Body of pancreas (tissue), 4 donors: Measurements from ENCODE around the gene C10orf105. TPM values are rescaled to one million over a fixed set of nuclear protein-coding genes. Genes with fewer than 3 reads are reported as not detected.

ENCODE experiments used
- ATAC-seq: fragments of 150-250 bp; one replicate; pipeline ENCODE4 v1.9.1; 2016
- DNase-seq, 4 donors: peaks; one replicate each; pipeline ENCODE4 v3.0.0-alpha.2; 2019
- H3K27ac ChIP-seq, 4 donors: fragments of 200-600 bp; sonication (generic); 1 replicate in 3 of 4; 2 replicates in 1 of 4; pipeline versions ENCODE4 v1.5.1 to v1.6.1; 2016 to 2019; ENCODE audit warnings: mild to moderate bottlenecking in 1 of 4, mixed read lengths in 1 of 4, moderate library complexity in 1 of 4
- H3K27me3 ChIP-seq, 2 donors: fragments of 200-600 bp; sonication (generic); one replicate each; pipeline ENCODE4 v1.6.0; 2016; ENCODE audit warnings: mild to moderate bottlenecking in 1 of 2
- H3K36me3 ChIP-seq, 2 donors: fragments of 200-600 bp; sonication (generic); replicated peaks in 1 of 2; 2 replicates each; pipeline ENCODE4 v1.5.1; 2016; ENCODE audit warnings: low read depth in 2 of 2; ENCODE audit not compliant: insufficient read depth in 1 of 2
- H3K4me1 ChIP-seq: fragments of 200-600 bp; sonication (generic); one replicate; pipeline ENCODE4 v1.6.0; 2016
- H3K4me3 ChIP-seq, 2 donors: fragments of 200-600 bp; sonication (generic); 1 replicate in 1 of 2; 2 replicates in 1 of 2; pipeline ENCODE4 v1.5.1; 2016 to 2019
- H3K9me3 ChIP-seq, 3 donors: fragments of 200-600 bp; sonication (generic); 1 replicate in 2 of 3; 2 replicates in 1 of 3; pipeline ENCODE4 v1.5.1; 2016
- POLR2A ChIP-seq, 3 donors: fragments of 450-650 bp; IDR thresholded peaks; one replicate each; pipeline ENCODE4 v1.6.1; 2016; ENCODE audit warnings: antibody characterized with exemption in 3 of 3, mild to moderate bottlenecking in 2 of 3
- WGBS, 2 donors: methylation state at CpG; one replicate each; pipeline ENCODE4 v1.1.5; 2017; 5-methylcytosine and 5-hydroxymethylcytosine counted together
- intact Hi-C: fragments of 100-400 bp; cut with DNase I; formaldehyde crosslinking; loops from one replicate; pipeline ENCODE4 v1.15.1; 2023
- total RNA-seq, 2 donors: library from RNA; depleted of rRNA; stranded (reverse); fragments of >200 nt; gene quantifications; one replicate each; pipeline ENCODE4 v1.1.0, GENCODE V29; 2016
- TF ChIP-seq, protein P1 (sequence below), 7 experiments: fragments of 450-650 bp in 4 of 7; fragments of 200-600 bp in 3 of 7; sonication (generic) in 3 of 7; IDR thresholded peaks; one replicate each; pipeline ENCODE4 v1.5.1; 2016 to 2019; ENCODE audit warnings: antibody characterized with exemption in 7 of 7

Gene C10orf105
- total RNA-seq, 2 donors from 2014 or later = not detected

DNA sequence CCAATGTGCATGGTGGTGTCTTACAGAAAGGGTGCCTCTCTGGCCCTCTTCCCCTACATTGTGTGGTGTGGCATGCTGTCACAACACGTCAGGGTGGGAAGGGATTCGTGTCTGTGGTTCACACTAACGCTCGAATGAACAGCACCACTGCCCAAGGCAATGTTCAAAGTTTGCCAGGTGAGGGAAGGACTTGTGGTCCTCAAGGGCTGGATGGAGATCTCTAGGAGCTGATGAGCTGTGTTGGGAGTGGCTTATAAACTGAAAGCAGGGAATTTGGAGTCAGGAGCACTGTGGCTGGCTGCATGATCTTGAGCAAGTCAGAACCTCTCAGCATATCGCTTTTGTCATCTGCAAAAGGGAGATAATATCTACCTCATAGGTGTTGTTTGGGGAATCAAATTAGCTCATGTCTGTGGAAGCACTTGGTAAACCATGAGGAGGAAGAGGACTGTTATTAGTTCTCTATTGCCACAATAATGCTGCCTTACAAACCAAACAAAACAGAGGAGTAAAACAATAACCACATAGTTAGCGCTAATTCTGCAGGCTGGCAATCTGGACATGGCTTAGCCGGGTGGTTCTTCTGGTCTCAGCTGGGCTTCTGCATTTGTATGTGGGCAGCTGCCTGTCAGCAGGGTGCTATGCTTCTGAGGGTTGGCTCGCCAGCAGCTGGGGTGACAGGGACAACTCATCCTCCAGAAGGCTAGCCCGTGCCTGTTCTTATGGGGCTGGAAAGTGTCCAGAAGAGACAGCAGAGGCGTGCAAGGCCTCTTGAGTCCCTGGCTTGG is 22.9 kb upstream of the C10orf105 start:
- TF ChIP-seq, protein P1, sequence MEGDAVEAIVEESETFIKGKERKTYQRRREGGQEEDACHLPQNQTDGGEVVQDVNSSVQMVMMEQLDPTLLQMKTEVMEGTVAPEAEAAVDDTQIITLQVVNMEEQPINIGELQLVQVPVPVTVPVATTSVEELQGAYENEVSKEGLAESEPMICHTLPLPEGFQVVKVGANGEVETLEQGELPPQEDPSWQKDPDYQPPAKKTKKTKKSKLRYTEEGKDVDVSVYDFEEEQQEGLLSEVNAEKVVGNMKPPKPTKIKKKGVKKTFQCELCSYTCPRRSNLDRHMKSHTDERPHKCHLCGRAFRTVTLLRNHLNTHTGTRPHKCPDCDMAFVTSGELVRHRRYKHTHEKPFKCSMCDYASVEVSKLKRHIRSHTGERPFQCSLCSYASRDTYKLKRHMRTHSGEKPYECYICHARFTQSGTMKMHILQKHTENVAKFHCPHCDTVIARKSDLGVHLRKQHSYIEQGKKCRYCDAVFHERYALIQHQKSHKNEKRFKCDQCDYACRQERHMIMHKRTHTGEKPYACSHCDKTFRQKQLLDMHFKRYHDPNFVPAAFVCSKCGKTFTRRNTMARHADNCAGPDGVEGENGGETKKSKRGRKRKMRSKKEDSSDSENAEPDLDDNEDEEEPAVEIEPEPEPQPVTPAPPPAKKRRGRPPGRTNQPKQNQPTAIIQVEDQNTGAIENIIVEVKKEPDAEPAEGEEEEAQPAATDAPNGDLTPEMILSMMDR (IDR thresholded peaks at IDR 0.05) = no peak
- no peak for TF ChIP-seq POLR2A (IDR thresholded peaks at IDR 0.05)
- no peak overlapping the region for H3K27ac ChIP-seq
- ATAC-seq = no peak
- intact Hi-C loops = no loop called here
- H3K36me3 ChIP-seq = no peaks in the 10 kb centered on the region
- no peak overlapping the region for H3K4me3 ChIP-seq
- peaks cover 24% of the 10 kb centered on the region for H3K4me1 ChIP-seq
- no peaks in the 10 kb centered on the region for H3K27me3 ChIP-seq
- no peaks in the 10 kb centered on the region for H3K9me3 ChIP-seq
- no peak for DNase-seq
- WGBS, 2 donors = 89 to 90% methylated on average over 10 of the region's 10 CpGs

DNA sequence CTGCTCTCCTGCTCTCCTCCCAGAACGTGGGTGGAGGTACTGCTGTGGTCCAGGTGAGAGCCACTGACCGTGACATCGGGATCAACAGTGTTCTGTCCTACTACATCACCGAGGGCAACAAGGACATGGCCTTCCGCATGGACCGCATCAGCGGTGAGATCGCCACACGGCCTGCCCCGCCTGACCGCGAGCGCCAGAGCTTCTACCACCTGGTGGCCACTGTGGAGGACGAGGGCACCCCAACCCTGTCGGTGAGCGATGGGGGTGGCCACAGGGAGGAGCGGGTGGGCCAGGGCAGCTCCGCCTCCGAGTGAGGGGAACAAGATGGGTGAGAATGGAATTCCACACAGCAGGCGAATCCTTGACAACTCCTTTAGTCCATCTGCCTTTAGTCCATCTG is 22.1 kb upstream of the C10orf105 start:
- peaks cover 25% of the 10 kb centered on the region for H3K4me1 ChIP-seq
- H3K36me3 ChIP-seq = no peaks in the 10 kb centered on the region
- H3K4me3 ChIP-seq = no peak overlapping the region
- H3K9me3 ChIP-seq = no peaks in the 10 kb centered on the region
- DNase-seq (no peak), ATAC-seq (no peak)
- H3K27ac ChIP-seq = no peak overlapping the region
- TF ChIP-seq, protein P1 (IDR thresholded peaks at IDR 0.05) = no peak
- TF ChIP-seq POLR2A (IDR thresholded peaks at IDR 0.05) = no peak
- no peaks in the 10 kb centered on the region for H3K27me3 ChIP-seq
- intact Hi-C loops = no loop called here
- WGBS, 2 donors = 87 to 97% methylated on average over 16 to 19 of the region's 20 CpGs

DNA sequence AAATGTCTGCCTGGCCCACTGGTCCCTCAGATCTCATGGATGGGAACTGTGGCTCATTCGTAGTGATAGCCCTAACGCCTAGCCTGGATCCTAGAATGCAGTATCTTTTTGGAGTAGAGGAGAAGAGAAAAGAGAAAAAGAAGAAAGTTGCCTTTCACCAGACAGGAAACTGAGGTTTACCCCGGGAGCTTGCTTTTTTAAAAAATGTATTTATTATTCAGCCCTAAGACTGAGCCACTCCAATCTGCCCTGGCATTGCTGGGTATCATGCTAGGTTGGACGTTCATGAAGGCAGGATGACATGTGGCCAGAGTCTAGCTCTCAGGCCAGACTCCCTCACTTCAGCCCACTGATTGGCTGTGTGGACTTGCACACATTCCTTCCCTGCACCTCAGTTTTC is 21.5 kb upstream of the C10orf105 start:
- TF ChIP-seq POLR2A (IDR thresholded peaks at IDR 0.05) = no peak
- TF ChIP-seq, protein P1 (IDR thresholded peaks at IDR 0.05) = no peak
- DNase-seq (no peak), ATAC-seq (no peak)
- no peaks in the 10 kb centered on the region for H3K27me3 ChIP-seq
- H3K9me3 ChIP-seq = no peaks in the 10 kb centered on the region
- no peaks in the 10 kb centered on the region for H3K36me3 ChIP-seq
- 46 to 54% methylated on average over 4 of the region's 4 CpGs for WGBS, 2 donors
- peaks cover 23% of the 10 kb centered on the region for H3K4me1 ChIP-seq
- H3K27ac ChIP-seq = no peak overlapping the region
- H3K4me3 ChIP-seq = no peak overlapping the region
- intact Hi-C loops = no loop called here

DNA sequence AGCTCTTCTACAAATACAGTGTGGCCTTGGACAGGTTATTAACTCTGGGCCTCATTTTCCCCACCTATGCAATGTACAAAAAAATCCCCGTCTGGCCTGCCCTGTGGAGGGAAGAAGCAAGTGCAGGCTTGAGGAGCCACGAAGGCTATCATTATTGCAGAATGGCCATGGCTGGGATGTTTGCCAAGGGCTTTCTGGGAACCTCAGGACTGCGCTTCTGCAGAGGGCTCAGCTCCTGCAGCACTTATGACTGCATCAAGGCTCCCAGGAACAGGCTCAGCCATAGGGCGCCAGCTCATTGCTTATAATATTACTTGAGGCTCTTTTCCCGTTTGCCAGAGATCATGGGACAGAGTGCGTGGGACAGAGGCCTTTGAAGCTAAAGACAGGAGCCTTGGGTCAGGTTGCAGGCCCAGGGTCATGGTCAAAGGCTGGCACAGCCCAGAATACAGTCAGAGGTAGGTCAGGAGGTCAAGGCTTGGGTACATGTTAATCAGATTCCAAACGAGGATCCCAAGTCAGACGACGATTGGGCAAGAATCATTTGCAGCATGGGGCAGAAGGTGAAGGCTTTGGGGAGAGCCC is 20.6 kb upstream of the C10orf105 start:
- Histone ChIP-seq H3K4me3 (no peak overlapping the region), H3K9me3 (no peaks in the 10 kb centered on the region), H3K4me1 (peaks cover 20% of the 10 kb centered on the region), H3K27ac (no peak overlapping the region), H3K27me3 (no peaks in the 10 kb centered on the region), H3K36me3 (no peaks in the 10 kb centered on the region)
- no peak for TF ChIP-seq POLR2A (IDR thresholded peaks at IDR 0.05)
- TF ChIP-seq, protein P1 (IDR thresholded peaks at IDR 0.05) = no peak
- 43 to 44% methylated on average over 7 to 9 of the region's 9 CpGs for WGBS, 2 donors
- DNase-seq = peak in 2 of 4 donors; percentile 44 to 64
- ATAC-seq = no peak
- intact Hi-C loops = no loop called here
